ENCODE measurements around the gene PPIG. TPM values are rescaled to one million over a fixed set of nuclear protein-coding genes. Genes with fewer than 3 reads are reported as not detected.

The PPIG gene
- total and polyA plus RNA-seq, 2 experiments from 2014 or later: 40.7 to 157 TPM

- Mint-ChIP-seq H3K27me3 (ENCODE audit: insufficient read depth, low read depth, poor library complexity) (no peaks in the 10 kb centered on the region), H3K27ac (no peak overlapping the region), H3K36me3 (ENCODE audit: low read depth) (no peaks in the 10 kb centered on the region), H3K9me3 (no peaks in the 10 kb centered on the region), H3K4me3 (no peak overlapping the region), H3K4me1 (no peaks in the 10 kb centered on the region)
- no peaks in the 10 kb centered on the region for H3K79me2 ChIP-seq (replicated peaks; ENCODE audit: insufficient read depth)
- no peaks in the 10 kb centered on the region for H3K9me2 ChIP-seq (ENCODE audit: insufficient read depth)
- ATAC-seq: no peak
- no peaks in the 10 kb centered on the region for H3K27me3 ChIP-seq (ENCODE audit: insufficient read depth)
- H4K20me1 ChIP-seq (replicated peaks; ENCODE audit: insufficient read depth): no peaks in the 10 kb centered on the region
- no peak overlapping the region for H3K4me2 ChIP-seq
- no peak overlapping the region for H3K27ac ChIP-seq (ENCODE audit: low read depth)
- no peak overlapping the region for H3K4me3 ChIP-seq
- H2AFZ ChIP-seq: no peak overlapping the region
- no peak for DNase-seq (ENCODE audit: low spot score)
- H3F3A ChIP-seq (replicated peaks; ENCODE audit: low read depth): no peaks in the 10 kb centered on the region
- H3K4me1 ChIP-seq (ENCODE audit: insufficient read depth): no peaks in the 10 kb centered on the region
- H3K36me3 ChIP-seq (ENCODE audit: insufficient read depth): peaks cover 3% of the 10 kb centered on the region
- TF ChIP-seq STAT1 (IDR thresholded peaks at IDR 0.05; ENCODE audit: unreplicated experiment) (no peak), EZH2phosphoT487 (IDR thresholded peaks at IDR 0.05; ENCODE audit: unreplicated experiment) (no peak), ZNF462 (CRISPR knock-in tag; IDR thresholded peaks at IDR 0.05) (no peak), ZNF331 (CRISPR knock-in tag; IDR thresholded peaks at IDR 0.05; ENCODE audit: low read depth) (no peak), JUNB (IDR thresholded peaks at IDR 0.05; ENCODE audit: unreplicated experiment) (no peak), EZH2 (IDR thresholded peaks at IDR 0.05; ENCODE audit: low read depth, unreplicated experiment) (no peak), CREB1 (CRISPR knock-in tag; IDR thresholded peaks at IDR 0.05; ENCODE audit: low read depth) (no peak), POLR2AphosphoS5 (IDR thresholded peaks at IDR 0.05; ENCODE audit: low read depth) (no peak), NANOG (IDR thresholded peaks at IDR 0.05; ENCODE audit: borderline replicate concordance) (no peak), CTCF (conservative IDR thresholded peaks at IDR 0.05; ENCODE audit: low read depth in 2 of 2) (no peak), ETS1 (IDR thresholded peaks at IDR 0.05) (no peak), REST (IDR thresholded peaks at IDR 0.05; ENCODE audit: unreplicated experiment) (no peak), ZNF114 (CRISPR knock-in tag; IDR thresholded peaks at IDR 0.05) (no peak)
These were observed 57.3 kb downstream of the PPIG start for GRCh38 chr2:169641464-169641863.

Measured in GM23338 (cell line).